ENCODE measurements around the gene ADGRA1.
"Not testable (repeated sequence)": the region's sequence is repeated elsewhere in the genome, so short reads cannot be mapped to it uniquely, and the experiment has no call there.

Gene ADGRA1

DNA sequence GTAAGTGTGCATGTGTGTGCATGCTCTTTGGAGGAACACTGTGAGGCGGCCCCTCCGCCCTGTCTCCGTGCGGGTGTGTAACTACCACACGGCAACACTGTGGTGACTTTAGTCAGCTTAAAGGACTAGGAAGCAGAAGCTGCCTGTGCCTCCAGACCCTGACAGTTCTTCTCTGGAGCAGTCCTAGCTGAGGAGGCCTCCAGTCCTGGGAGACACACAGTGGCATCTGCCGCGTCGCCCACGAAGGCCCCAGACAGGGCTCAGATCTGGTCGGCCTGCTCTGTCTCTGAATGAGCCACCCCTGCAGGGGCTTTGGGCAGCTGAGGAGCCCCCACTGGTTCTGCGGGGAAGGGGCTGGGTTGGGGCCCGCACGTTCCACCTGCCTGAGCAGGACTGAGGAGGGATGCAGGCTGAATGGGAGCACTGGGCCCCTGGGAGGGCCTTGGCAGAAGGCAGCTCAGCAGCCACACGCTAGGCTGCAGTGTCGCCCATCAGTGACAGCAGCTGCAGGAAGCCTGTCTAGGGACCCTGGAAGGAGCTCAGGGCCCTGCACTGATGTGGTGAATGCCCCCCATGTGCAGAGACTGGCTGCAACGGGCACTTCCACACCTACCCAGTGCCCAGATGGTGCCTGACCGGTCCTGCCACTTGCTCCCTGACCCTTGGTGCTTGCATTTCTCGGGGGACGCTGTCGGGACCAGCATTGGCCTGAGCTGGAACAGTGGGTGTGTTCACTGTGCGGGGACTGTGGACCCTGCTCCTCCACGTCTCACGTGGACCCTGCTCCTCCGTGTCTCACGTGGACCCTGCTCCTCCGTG is 45.0 kb downstream of the ADGRA1 start:
- TF ChIP-seq ZNF274 (IDR thresholded peaks at IDR 0.05; ENCODE audit: low read depth, low read length) = no peak
- H3K4me3 ChIP-seq (ENCODE audit: low read length) = no peak overlapping the region

DNA sequence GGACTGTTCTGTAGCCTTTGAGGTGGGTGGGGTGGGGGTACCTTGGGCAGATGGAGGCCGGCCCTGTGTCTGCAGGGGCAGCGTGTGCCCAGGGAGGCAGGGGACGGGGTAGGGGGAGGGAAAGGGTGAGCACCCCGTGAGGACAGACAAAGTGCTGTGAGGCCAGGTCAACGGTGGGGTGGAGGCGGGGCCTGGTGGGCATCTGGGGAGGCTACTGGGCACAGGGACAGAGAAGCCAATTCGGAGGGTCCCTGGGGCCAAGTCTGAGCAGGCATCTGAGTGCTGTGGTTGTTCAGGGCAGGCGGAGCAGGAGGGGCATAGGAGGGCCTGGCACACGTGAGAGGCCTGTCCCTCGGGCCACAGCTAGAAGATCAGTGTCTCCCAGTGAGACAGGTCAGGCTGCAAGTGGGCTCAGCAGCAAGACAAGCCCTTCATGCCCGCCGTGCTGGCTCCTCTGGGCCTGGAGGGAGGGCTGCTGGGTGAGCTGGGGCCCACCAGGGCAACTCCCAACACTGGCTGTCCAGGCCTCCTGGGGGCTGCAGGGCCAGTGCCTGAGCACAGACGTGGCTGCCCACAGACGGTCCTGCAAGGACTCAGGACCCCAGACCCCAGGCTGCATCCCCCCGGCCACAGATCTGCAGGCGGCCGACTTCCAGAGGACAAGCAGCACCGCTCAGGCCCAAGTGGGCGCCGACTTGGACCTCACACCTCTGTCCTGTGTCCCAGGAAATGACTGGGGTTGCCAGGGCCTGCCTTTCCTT is 45.9 kb downstream of the ADGRA1 start:
- no peak overlapping the region for H3K4me3 ChIP-seq (ENCODE audit: low read length)
- no peak for TF ChIP-seq ZNF274 (IDR thresholded peaks at IDR 0.05; ENCODE audit: low read depth, low read length)

DNA sequence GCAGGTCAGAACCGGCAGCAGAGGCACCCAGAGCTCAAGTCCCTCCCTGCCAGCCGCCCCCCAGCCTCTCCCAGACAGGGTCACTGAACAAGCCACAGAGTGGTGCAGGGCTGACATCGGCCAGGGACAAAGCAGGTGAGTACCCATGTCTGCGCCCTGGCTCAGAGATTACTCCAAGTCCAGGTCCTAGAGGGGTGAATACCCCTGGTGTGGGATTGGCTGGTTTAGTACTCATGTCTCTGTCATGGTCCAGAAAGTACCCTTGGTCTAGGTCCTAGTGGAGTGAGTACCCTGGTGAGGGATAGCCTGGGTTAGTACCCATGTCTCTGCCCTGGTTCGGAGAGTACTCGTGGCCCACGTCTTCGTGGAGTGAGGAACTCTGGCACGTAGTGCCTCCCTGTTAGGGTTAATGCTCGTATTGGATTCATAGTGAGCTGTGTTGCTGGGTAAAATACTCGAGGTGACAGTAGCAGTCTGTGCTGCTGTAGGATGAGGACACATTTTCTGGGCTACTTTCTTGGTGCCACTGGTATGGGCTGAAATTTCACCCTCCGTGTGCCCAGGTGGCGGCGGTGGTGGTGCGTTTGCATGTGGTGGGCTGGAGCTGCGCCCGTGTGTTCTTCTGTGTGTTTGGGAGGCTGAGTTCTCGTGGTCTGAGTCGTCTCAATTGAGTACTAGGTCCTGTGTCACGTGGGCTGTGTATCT is 46.8 kb downstream of the ADGRA1 start:
- H3K4me3 ChIP-seq (ENCODE audit: low read length) = no peak overlapping the region
- TF ChIP-seq ZNF274 (IDR thresholded peaks at IDR 0.05; ENCODE audit: low read depth, low read length) = no peak

DNA sequence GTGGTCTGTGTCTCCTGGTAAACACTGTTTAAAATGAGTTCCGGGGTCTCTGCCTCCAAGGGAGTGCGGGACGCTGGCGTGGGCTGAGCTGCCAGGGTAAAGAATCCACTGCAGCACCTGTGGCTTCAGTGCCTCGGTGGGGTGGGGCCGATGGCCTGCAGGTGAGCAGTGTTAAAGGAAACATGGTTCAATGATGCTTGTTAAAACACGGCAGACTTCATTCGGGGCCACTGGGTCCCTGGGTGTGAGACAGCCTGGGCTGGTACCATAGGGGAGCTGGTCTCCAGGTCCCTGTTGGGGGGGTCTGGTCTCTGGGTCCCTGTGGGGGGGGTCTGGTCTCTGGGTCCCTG is 47.4 kb downstream of the ADGRA1 start:
- H3K4me3 ChIP-seq (ENCODE audit: low read length) = no peak overlapping the region
- TF ChIP-seq ZNF274 (IDR thresholded peaks at IDR 0.05; ENCODE audit: low read depth, low read length) = no peak

DNA sequence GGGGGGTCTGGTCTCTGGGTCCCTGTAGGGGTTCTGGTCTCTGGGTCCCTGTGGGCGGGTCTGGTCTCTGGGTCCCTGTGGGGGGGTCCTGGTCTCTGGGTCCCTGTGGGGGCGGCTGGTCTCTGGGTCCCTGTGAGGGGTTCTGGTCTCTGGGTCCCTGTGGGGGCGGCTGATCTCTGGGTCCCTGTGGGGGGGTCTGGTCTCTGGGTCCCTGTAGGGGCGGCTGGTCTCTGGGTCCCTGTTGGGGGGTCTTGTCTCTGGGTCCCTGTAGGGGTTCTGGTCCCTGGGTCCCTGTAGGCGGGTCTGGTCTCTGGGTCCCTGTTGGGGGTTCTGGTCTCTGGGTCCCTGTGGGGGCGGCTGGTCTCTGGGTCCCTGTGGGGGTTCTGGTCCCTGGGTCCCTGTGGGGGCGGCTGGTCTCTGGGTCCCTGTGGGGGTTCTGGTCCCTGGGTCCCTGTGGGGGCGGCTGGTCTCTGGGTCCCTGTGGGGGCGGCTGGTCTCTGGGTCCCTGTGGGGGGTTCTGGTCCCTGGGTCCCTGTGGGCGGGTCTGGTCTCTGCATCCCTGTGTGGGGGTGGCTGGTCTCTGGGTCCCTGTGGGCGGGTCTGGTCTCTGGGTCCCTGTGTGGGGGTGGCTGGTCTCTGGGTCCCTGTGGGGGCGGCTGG is 49.9 kb downstream of the ADGRA1 start:
- not testable (repeated sequence) for H3K4me3 ChIP-seq (ENCODE audit: low read length)

DNA sequence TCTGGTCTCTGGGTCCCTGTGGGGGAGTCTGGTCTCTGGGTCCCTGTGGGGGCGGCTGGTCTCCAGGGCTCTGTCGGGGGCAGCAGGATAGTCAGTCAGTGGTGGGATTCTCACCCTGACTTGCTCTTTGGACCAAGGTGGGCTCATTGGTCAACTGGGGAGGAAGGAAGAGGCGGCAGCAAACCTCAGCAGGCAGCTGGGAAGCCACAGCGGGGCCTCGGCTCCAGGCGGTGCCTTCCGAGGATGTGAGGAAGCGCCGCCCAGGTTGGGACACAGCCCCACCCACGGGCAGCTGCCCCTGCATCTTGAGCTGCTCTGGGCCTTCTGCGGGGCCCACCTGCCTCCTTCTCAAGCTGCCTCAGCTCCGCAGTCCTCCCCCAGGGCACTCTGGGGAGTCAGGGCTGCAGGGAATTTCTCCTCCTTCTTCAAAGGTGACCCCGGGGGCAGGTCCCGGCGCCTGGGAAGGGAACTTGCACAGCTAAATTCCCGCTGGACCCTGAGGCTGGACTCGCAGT is 51.9 kb downstream of the ADGRA1 start:
- no peak overlapping the region for H3K4me3 ChIP-seq (ENCODE audit: low read length)
- TF ChIP-seq ZNF274 (IDR thresholded peaks at IDR 0.05; ENCODE audit: low read depth, low read length) = no peak

DNA sequence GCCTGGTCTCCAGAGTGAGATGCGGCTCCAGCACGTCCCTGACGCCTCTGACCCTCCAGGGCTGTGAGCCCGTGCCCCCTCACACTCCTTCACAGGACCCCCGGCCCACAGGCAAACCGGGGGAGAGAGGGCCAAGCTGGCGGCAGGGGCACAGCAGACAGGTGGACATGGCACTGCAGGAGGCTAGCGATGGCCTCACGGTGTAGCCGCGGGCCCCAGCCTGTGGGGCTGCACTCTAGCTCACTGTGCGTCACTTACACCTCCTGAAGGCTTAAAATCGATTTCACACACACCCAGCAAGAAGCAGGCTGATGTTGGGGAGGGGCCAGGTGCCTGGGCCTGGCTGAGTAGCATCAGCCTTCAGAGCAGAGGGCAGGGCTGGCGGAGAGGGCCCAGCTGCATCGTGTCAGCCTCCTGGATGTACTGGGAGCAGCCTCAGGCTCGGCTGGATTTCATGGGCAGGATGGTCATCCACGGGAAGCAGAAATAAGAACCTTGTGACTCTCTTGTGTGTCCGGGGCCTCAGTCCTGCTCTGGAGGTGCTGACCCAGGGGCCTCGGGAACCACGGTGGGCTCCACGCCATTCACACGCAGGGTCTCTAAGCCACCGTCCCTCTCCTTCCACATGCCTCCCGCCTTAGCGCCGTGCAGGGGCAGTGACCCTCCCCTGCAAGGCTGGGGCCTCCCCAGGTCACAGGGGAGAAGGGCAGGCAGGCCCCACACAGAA is 52.9 kb downstream of the ADGRA1 start:
- no peak for TF ChIP-seq ZNF274 (IDR thresholded peaks at IDR 0.05; ENCODE audit: low read depth, low read length)
- no peak overlapping the region for H3K4me3 ChIP-seq (ENCODE audit: low read length)

DNA sequence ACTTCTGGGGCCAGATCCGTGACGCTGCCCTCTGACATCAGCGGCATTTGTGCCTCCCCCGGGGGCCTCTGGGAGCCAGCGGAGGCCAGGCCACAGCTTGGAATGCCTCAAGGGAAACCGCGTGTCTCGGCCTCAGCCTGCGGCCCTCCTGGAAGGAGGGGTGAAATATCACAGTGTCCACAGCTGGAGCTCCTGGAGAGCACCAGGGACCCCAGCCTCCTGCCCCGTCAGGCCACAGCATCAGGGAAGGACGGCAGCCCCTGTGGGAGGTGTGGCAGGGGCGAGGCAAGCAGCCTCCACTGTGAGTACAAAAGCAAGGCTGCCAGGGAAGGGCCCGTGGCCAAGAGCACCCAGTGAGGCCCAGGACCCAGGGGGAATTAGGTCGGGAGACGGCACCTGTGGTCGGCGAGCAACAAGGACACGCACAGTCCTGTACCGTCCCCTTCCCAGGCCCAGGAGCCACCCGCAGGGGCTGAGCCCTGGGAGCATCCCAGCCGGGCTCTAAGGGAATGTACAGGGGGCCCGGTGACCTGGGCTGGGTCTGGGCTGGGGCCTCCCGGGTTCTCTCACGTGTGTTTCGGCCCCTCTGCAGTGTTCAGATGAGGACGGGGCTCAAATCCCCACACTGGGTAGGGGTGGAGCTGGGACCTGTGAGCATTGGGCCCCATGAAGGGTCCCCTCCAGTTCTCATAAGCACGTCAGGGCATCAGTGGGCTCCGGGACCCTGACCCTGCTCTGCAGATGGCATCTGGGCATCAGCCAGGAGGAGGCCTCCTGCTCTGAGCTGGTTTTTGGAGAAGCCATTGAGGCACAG is 53.6 kb downstream of the ADGRA1 start:
- TF ChIP-seq ZNF274 (IDR thresholded peaks at IDR 0.05; ENCODE audit: low read depth, low read length) = no peak
- no peak overlapping the region for H3K4me3 ChIP-seq (ENCODE audit: low read length)

DNA sequence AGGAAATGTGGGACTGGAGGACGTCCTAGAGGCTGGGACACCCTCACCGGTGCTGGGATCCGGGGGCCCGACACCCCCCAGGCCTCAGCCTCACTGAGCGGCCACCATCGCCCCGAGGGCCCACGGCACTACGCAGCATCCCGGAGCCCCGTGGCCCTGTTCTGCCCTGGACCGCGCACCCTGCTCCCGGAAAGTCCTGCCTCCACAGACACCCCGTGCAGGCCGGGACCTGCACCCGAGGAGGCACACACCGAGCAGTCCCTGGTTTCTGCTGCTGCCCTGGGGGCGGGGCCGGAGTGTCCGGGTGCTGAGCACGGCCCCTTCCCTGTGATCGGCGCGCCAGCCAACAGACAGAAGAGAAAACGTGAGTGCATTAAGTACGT is 54.2 kb downstream of the ADGRA1 start:
- TF ChIP-seq ZNF274 (IDR thresholded peaks at IDR 0.05; ENCODE audit: low read depth, low read length) = no peak
- H3K4me3 ChIP-seq (ENCODE audit: low read length) = no peak overlapping the region

DNA sequence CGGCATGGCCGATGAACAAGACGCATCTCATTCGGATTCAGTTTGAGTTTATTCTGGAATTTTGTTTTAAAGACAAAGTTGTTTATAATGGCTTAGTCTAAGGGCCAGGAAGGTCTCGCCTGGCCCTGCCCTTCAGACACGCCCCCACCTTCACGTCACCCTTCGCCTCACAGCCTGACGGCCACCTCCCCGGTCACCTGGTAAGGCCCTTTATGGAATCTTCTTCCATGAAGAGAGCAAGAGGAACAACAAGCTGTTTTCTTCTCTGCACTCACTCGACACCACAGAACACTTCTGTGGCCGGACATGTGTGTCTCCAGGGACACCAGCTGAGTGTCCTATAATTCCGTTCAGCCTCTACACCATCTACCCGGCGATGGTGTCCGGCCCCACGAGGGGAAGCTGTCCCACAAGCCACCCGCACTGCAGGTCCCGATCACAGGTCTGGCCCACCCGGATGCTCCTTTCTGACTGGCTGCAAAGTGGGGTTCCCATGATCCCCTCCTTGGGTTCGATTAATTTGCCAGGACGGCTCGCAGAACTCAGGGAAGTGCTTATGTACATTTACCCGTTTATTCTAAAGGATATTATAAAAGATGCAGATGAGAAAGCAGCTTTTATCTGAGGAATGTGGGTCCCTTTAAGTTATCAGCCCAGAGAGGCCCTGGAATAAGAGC is 54.9 kb downstream of the ADGRA1 start:
- TF ChIP-seq ZNF274 (IDR thresholded peaks at IDR 0.05; ENCODE audit: low read depth, low read length) = no peak
- no peak overlapping the region for H3K4me3 ChIP-seq (ENCODE audit: low read length)

DNA sequence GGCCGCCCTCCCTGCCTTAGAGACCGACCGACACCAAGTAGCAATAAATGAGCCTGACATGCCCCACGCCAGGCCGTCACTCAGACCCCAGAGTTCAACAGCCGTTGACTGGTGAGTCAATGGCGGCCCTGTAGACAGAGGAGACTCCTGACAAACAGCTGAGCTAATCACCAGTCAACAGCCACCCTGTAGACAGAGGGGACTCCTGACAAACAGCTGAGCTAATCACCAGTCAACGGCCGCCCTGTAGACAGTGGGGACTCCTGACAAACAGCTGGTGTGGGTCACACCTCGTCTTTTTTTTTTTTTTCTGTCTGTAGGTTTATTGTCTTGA is 55.4 kb downstream of the ADGRA1 start:
- TF ChIP-seq ZNF274 (IDR thresholded peaks at IDR 0.05; ENCODE audit: low read depth, low read length) = no peak
- no peak overlapping the region for H3K4me3 ChIP-seq (ENCODE audit: low read length)

DNA sequence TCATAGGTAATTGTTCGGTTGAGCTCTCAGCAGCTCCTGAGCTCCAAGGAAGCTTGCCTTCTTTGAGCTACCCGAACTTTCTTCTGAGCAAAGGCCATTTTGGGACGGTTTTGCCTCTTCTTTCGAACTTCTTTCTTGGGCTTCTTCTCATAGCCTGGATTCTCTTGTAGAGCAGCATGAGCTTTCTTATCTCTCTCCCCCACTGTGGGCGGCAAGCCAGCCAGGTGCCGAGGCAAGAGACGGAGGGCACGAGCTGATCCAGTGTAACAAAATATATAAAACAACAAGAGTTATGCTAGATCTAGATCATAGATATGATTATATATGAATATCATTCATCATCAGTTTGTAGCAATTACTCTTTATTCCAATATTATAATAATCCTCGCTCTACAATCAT is 55.8 kb downstream of the ADGRA1 start:
- no peak for TF ChIP-seq ZNF274 (IDR thresholded peaks at IDR 0.05; ENCODE audit: low read depth, low read length)
- no peak overlapping the region for H3K4me3 ChIP-seq (ENCODE audit: low read length)
